DMS153 treated with DMSO at 0.1 percent for 48 hours (cell line): Measurements from ENCODE around the gene ADGRA1.
"Not testable (repeated sequence)": the region's sequence is repeated elsewhere in the genome, so short reads cannot be mapped to it uniquely, and the experiment has no call there.

Experiments
- DNase-seq: peaks from one replicate; lab custom pipeline; 2025; ENCODE audit not compliant: unreplicated experiment; lab: John Stamatoyannopoulos, UW

The ADGRA1 gene

DNA sequence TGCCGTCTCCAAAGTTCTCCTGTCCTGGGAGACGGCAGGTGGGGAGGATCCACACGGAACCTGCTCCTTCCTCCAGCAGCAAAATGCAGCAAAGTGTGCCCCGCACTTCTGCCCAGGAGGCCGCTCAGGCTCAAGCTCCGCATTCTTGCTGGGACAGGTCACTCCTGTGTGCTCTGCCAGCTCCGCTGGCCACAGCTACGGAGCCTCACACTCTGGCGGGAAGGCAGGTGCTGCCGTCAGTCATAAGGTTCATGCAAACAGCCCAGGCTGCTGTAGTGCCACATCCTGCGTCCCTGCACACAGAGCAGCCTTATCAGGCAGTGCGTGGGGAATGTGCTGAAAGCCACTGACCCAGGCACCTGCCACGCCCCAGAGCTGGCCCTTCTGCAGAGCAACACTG, 22.4 kb downstream of the ADGRA1 start:
- DNase-seq: no peak

DNA sequence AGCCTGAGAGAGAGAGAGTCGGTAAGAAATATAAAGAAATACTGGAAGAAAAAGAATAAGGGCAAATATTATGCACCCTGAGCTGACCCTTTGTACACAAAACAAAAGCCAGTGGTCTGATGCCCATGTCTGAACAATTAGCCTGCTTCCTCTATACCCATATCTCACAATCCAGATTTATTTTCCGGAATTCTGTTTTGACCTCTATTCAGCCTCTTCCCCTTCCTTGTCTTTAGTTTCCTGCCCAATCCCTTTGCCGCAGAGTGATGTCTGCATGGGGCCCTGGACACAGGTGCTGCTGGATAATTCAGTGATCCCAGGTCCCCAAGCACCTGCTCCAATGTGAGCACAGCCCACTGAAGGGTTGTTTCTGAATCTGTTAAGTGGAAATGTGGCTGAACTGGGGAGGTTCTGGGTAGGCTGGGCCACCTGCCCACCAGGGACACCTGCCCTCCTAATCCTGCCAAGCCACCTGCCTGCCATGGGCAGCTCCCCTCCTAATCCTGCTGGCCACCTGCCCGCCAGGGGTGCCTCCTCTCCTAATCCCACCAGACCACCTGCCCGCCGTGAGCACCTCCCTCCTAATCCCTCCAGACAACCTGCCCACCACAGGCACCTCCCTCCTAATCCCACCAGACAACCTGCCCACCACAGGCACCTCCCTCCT, 23.0 kb downstream of the ADGRA1 start:
- no peak for DNase-seq

DNA sequence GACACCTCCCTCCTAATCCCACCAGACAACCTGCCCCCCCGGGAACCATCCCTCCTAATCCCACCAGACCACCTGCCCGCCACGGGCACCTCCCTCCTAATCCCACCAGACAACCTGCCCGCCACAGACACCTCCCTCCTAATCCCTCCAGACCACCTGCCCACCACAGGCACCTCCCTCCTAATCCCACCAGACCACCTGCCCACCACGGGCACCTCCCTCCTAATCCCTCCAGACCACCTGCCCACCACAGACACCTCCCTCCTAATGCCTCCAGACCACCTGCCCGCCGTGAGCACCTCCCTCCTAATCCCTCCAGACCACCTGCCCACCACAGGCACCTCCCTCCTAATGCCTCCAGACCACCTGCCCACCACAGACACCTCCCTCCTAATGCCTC, 23.9 kb downstream of the ADGRA1 start:
- DNase-seq: not testable (repeated sequence)

DNA sequence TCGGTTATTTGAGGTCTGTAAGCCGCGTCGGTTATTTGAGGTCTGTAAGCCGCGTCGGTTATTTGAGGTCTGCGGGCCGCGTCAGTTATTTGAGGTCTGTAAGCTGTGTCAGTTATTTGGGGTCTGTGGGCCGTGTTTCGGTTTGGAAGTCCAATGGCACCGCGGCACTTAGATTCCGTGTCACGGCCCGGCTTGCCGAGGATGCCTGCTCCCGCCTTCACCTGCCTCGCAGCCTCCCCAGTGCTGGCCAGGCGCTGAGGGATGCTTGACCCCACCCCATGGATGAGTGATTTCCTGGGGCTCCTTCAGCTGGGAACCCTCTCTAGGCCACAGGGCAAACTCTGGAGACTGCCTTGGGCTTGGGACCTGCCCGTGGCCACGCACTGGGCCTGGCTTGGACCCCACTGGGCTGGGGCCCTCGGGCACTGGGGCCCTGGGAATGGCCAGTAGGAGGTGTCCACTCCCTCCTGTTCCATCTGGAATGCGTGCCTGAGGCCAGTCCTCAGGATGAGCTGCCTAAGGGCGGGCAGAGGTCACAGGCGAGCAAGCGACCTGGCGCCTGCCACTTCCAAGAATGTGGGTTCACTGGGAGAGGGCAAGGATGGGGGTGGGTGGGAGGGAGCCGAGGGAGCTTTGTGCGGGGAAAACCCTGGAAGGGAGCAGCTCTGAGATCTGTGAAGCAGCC, 25.6 kb downstream of the ADGRA1 start:
- DNase-seq: no peak

DNA sequence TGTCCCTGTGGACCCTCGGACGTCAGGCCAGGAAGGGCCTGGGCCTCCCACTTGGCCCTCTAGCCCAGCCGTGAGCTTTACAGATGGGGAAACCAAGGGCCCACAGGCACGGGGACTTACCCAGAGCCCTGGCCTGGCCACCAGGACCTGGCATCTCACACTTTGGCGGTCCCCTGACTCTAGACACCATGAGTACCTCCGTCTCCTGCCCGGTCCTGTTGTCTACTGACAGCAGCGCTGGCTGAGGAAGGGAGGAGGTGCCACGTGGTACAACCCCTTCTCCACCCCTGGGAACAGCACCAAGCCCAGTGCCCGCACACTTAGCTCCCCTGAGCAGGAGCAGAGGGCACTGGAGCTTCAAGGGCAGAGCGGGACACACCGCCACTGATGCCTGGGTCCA, 26.1 kb downstream of the ADGRA1 start:
- DNase-seq: no peak

DNA sequence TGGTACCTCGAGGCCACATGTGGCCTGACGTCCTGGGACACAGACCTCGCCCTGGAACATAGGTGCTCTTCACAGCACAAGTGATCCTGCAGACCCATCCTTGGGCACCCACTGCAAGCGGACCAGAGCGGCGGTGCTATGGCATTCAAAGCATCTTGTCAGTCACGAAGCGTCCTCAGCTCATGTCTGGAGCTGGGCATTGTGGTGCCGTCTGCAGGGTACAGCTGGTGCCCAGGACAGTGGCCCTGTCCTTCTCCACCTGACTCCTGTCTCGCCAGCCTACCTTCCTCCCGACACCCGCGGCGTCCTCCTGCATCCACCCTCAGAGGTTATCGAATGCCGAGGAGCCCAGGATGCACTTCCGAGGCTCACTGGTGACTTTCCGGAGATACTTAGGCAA, 26.5 kb downstream of the ADGRA1 start:
- no peak for DNase-seq

DNA sequence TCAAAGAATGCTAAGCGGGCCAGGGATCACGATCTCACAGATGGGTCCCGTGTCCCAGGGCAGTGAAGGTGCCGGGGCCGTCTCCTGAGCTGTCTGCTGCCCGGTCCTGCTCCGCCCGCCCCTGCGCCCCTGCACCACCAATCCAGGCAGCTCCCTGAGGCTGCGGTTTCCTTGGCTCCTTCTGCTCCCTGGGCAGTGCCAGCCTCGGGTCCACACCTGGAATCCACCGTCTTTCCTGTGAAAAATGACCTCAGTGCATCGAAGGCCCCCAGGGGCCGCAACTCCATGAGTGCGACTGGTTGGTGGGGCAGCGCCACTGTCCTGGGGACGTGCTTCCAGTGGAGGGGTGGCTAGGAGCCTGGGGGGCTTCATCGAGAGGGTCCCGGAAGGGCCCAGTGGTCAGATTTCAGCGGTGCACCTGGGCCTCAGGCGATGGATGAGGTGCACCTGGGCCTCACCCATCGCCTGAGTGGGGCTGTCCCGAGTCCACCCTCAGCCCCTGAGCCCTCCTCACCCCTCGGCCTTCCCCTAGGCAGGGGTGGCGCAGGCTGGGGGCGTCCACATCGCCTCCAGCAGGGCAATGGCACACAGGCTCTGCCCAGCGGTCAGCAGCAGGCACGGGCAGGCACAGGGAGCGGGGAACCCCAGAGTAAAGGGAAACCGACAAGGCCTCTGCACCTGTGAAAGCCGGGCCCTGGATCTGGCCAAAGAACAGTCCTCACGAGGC, 27.2 kb downstream of the ADGRA1 start:
- DNase-seq: no peak

DNA sequence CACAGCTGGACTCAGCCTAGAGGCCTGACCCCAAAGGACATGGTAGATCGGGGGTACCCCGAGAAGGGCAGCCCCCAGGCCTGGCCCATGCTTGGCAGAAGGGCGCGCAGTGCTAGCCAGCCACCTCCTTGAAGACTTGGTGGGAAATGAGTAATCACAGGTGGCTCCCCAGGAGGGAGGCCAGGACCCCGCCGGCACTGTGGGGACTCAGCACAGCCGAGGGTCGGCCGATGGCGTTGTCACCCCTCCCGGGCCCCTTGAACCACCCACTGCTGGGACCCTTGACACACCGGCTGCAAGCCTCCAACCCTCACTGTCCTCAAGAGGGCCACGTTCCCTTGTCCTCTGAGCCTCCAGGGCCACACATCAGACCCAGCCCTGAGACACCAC, 27.7 kb downstream of the ADGRA1 start:
- no peak for DNase-seq

DNA sequence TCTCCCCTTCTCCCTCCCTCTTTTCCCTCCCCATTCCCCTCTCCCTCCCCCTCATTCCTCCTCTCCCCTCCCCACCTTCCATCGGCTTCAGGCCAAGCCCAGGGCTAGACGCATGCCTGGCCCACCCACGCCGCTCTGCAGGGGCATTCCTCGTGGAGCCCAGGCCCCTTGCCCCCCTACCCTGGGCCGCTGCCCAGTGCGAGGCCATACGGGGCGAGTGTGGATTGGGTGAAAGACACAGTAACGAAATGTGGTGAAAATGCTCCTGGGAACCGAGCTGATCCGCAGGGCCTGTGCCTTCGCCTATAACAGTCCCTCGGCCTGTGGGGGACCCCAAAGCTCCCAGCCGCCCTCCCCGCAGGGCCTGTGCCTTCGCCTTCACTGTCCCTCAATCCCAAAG, 28.3 kb downstream of the ADGRA1 start:
- DNase-seq: no peak

DNA sequence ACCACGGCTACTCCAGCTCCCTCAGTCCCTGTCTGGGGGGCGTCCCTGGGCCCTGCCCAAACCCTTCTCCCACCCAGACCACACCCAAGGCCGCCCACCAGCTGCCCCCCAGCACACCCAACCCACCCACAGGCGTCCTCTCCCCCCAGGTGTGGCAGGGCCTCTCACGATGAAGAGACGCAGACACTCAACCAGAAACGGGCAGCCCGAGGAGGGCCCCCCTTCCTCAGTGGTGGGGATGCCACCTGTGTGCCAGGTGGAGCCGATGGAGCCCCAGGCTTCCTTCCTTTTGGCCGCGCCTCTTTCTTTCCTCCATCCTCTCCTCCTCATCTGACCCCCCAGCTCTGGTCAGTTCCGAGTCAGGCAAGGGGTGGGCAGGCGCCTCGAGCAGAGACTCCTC, 28.7 kb downstream of the ADGRA1 start:
- no peak for DNase-seq

DNA sequence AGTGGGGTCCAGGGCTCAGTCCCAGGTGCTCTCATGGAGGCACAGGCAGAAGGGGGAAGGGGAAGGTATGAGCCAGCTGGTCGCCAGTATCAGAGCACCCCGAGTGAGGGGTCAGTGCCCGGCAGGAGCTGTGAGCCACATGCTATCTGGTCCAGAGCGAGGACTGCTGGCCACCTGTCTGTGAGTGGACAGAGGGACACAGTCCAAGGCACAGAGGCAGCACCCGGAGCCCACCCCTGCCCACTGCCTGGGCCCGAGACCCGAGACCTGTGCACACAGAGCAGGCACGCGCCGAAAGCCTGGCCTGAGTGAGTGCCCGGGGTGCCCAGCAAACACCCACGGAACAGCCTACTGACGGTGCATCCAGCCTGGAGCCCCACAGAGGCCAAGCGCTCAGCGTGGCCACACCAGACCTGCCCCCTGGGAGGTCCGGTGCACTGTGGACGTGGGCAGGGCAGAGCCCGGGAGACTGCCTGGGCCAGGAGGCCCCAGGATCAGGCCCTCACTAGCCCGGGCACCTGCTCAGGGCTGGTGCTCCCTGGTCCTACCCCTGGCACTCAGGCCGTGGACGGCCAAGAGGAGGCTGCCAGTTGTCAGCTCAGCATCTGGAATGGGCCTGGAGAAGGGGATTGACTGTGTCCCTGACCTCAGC, 29.4 kb downstream of the ADGRA1 start:
- DNase-seq: no peak

DNA sequence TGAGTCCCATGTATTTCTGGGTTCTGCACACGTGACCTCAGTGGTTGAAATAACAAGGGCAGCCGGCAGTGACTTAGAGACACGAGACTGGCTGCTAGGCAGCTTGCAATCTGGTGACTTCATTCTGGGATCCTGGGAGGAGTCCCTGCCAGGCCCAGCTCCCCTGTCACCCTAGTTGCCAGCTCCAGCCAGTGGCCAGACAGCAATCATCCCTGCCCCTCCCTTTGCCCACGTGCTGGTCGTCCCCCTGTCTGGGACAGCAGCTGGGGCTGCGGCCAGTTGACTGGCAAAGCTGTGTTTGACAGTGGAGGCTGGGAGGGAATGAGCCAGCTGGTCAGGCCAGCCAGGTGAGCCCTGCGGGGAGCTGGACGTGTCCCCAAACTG, 30.0 kb downstream of the ADGRA1 start:
- DNase-seq: no peak

DNA sequence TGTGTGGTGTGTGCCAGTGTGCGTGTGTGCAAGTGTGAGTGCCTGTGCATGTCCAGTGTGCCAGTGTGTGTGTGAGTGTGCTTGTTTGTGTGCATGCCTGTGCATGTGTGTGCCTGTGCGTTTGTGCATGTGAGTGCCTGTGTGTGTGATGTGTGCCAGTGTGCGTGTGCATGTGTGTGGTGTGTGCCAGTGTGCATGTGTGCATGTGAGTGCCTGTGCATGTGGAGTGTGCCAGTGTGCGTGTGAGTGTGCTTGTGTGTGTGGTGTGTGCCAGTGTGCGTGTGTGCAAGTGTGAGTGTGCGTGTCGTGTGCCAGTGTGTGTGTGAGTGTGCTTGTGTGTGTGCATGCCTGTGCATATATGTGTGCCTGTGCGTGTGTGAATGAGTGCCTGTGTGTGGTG, 33.8 kb downstream of the ADGRA1 start:
- no peak for DNase-seq

DNA sequence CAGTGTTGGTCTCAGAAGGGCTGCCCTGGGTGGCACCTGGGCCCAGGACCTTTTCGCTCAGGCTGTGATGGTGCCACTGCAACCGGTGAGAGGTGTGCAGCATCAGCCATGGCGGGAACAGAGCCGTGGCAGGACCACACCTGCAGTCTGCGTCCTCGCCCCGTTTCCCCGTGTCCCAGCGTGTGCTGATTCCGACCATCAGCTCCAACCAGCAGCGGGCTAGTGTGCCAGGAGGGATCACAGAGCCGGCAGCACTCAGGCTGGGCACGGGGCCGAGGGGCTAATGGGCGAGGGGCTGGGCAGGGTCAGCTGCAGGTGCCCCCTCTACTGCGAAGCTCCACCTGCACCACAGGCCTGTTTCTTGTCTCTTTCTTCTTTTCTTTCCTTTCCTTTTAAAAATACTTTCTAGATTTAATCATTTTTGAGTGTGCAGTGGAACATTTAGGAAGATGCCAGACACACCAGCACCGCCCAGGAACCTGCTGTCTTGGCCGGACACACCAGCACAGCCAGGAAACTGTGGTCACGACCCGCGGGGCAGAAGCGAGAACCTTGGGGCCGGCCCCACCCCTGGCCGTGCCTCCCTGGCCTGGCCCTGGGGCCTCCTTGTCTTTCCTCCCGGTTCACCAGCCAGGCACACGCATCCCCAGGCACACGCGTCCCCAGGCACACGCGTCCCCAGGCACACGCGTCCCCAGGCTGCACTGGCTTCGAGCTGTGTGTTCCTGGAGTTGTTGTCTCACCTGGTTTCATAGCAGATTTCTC, 34.6 kb downstream of the ADGRA1 start:
- no peak for DNase-seq

DNA sequence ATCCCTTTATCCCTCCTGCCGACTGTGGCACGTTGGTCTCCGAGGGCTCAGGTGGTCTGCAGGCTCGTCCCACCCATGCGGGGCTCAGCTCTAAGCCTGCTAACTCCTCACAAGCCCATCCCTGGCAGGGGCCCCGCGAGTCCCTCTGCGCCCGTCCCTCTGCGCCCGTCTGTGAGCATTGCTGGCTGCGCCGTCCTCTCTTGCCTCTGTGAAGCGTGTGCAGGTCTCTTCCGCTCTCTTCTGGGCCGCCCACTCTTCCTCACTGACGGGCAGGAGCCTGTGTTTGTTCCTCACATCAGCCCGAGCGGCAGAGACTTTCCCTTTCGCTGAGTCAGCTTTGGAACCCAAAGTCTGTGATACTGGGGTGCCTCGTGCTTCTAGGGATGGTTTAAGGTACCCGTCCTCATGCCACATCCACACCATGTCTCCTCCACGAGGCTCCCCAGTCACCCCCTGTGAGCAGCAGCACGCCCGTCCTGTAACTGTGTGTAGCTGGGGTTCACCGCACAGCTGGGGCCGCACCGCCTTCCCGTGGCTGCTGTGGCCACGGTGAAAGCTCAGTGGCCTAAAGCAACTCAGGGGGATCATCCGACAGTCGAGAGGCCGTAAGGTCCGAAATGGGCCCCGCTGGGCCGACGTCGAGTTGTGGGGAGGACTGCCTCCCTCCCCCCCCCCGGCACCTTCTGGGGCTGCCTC, 35.5 kb downstream of the ADGRA1 start:
- DNase-seq: no peak

DNA sequence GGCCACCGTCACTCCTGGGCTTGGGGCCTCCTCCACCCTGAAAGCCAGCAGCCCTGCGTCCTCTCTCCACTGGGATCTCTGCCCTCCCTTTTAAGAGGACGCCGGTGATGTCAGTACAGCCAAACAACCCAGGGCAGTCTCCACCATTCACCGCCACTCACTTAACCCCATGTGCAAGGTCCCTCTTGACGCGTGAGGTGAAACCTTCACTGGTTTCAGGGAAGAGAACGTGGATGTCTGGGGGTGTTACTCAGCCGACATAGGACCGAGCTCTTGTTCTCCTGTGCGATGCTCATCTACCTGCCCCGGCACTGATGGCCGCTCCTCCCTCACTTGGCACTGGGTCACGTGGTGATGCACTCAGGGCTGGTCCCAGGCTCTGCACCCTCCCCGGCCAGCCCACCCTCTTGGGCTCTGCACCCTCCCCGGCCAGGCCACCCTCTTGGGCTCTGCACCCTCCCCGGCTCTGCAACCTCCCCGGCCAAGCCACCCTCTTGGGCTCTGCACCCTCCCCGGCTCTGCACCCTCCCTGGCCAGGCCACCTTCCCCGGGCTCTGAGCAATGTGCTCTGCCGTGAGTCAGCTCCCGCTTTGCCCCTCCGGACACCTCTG, 36.1 kb downstream of the ADGRA1 start:
- no peak for DNase-seq

DNA sequence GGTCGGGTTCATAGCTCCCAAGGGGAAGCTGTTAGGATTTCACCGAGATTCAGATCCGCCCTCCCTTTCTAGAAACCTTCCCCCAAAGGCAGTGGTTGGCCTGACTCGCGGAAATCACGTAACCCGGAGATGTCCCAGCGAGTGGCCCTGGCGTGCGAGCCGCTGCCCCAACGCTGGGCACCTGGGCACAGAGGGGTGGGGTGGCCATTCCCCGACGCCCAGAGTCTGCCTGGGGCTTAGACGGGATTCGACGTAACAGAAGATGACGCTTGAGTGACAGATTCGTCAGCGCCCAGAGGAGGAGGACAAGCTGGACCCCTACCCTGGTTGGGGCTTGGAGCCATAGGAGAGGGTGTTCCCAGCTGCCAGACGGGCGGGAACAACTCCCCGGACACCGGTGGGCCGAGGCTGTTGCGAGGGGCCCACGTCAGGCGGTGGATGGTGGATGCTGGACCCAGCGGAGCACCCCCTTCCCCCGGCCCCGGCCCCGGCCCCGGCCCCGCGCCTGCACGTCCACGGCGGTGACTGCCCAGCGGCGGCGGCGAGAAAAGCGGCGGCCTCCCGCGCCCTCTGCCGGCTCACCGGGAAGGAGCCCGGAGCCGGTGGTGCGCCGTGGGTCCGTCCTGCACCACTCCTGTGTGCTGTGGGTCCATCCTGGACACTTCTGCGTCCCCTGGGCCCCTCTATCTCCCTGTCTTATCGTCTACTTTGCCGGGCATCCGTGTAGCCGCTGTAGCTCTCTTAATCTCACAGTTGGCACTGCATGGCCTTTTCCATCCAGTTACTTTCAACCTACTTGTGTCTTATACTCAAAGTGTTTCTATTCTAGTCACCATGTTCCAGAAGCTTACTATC, 36.9 kb downstream of the ADGRA1 start:
- no peak for DNase-seq

DNA sequence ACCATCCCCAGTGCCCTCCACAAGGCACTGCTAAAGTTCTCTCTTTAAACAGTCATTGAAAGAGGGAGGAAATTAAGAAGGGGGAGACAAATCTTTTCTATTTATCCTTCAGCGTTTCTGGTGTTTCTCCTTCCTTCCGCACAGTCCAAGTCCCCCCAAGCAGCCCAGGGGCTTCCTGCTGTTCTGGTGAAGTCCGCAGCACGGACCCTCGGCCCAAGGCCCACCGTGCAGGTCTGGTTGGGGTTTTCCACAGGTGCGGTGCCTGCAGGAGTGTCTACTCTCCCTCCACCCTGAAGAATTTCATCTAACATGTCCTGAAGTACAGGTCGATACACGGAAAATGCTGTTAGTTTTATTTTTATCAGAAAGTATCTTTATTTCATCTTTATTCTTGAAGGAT, 38.2 kb downstream of the ADGRA1 start:
- no peak for DNase-seq
